ENCODE results near the gene DNAL1.
"Not testable (repeated sequence)": the region's sequence is repeated elsewhere in the genome, so short reads cannot be mapped to it uniquely, and the experiment has no call there.

Gene DNAL1

DNA sequence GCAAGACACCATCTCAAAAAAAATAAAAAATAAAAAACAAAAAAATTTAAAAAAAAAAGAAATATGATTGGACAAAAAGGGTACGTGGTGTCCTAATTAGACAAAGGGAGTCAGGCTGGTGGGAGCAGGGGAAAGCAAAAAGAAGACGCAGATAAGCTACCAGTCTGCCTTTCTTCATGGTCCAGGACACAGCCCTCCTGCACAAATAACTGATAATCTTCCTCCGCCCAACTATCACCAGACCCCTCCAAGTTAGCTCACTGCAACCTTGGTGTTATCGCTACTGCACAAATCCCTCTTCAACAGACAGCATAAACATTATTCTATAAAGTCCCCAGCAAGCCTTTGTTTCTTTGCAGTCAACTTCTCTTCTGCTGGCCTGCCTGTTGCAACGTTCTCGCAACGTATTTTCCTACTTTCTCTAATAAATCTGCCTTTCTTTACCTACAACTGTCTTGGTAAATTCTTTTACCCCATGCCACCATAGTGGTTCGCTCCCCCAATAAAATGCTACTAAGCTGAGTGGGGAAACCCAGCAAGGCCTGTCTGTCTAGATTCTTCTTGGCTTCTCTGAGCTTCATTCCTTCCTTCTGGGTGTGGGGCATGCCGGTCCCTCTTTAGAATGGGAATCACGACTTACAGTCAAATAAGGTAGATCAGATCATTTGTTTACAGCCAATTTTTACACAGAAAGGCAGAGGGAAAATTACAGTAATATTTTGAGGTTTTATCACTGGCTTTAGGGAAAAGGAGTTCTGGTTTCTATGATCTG, 14.6 kb upstream of the DNAL1 start:
- Mint-ChIP-seq H3K27ac (no peak overlapping the region), H3K36me3 (no peaks in the 10 kb centered on the region), H3K4me3 (no peak overlapping the region), H3K4me1 (peaks cover 5% of the 10 kb centered on the region), H3K27me3 (peaks cover 3% of the 10 kb centered on the region), H3K9me3 (no peaks in the 10 kb centered on the region)

DNA sequence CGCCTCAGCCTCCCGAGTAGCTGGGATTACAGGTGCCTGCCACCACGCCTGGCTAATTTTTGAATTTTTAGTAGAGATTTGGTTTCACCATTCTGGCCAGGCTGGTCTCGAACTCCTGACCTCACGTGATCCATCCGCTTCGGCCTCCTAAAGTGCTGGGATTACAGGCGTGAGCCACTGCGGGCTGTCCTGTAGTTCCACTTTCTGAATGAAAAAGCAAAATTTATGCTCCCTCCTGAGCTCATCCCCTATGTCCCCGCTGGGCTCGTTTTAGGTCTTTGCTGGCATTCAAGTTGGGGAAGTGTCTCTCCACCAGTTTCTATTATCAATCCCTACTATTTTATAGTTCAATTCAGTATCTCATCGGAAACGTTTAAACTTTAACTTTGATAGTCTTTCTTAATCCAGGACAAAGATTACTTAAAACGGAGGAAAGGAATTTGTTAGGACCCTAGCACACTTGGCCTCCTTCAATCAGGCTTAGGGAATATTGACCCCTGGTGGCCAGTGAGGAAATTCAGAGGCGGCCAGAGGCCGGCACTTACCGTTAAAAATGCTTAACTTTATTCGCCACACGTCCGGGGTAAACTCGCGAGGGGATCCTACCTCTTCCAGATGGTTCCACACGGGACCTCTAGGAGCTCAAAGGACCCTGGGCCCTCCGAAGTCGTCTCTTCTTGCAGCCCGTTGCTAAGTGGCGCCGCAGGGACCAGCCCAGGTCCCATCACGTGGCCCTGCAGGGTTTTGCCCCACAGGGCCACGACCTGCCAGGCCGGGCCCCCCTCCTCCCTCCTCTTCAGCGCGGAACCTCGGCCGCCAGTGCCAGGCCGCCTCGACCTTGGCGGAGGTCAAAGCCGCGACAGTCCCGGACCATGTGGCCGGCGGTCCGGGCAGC, 11.4 kb upstream of the DNAL1 start:
- H3K27me3 Mint-ChIP-seq = peaks cover 3% of the 10 kb centered on the region
- H3K4me1 Mint-ChIP-seq = peaks cover 5% of the 10 kb centered on the region
- H3K9me3 Mint-ChIP-seq = no peaks in the 10 kb centered on the region
- no peaks in the 10 kb centered on the region for H3K36me3 Mint-ChIP-seq
- H3K27ac Mint-ChIP-seq = peak overlapping the region; percentile 51
- H3K4me3 Mint-ChIP-seq = peak overlapping the region; percentile 79

DNA sequence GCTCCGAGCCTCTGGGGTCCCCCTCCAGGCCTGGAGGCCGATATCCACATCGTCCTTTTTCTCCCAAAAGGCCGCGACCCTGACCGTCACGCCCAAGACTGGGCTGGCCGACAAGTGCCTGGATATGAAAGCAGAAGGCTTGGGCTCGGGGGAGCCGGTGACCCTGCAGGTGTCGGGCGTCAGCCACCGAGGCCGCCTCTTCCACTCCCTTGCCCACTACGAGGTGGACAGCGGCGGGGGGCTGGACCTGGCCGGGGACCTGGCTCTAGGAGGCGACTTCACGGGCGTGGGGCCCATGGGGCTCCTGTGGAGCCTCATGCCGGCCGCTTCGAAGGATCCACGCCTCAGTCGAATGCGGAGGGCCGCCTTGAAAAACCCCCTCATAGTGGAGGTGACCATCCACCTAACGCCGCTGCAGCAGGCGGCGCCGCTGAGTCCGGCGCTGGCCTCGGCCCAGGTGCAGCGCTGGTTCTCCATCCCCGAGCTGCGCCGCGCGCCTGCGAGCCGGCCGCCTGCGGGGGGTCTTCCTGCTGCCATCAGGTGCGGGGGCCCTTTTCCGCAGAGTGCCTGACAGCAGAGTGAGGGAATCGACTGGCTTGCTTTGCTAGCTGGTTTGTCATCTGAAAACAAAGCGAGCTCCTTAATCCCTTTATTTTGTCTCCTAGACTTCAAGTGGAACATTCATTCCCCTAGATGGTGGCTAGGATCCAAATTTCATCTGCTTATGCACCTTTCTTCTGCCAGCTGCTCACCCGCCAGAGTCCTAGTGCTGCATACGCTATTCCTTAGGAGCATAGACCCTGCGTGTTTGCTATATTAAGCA, 10.6 kb upstream of the DNAL1 start:
- H3K27ac Mint-ChIP-seq = peak overlapping the region; percentile 51

DNA sequence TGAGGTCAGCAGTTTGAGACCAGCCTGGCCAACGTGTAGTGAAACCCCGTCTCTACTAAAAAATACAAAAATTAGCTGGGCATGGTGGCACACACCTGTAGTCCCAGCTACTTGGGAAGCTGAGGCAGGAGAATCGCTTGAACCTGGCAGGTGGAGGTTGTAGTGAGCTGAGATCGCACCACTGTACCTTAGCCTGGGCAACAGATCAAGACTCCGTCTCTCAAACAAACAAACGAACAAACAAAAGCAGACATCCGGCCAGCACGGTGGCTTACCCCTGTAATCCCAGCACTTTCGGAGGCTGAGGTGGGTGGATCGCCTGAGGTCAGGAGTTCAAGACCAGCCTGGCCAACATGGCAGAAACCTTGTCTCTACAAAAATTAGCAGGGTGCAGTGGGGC, 8.4 kb upstream of the DNAL1 start:
- H3K9me3 Mint-ChIP-seq, H3K4me1 Mint-ChIP-seq, H3K36me3 Mint-ChIP-seq, H3K27me3 Mint-ChIP-seq, H3K4me3 Mint-ChIP-seq, H3K27ac Mint-ChIP-seq: not testable (repeated sequence)

More for the DNA sequence above, 10.6 kb upstream of the DNAL1 start:
- H3K4me1 Mint-ChIP-seq = peaks cover 8% of the 10 kb centered on the region
- no peaks in the 10 kb centered on the region for H3K36me3 Mint-ChIP-seq
- H3K9me3 Mint-ChIP-seq = no peaks in the 10 kb centered on the region
- peaks cover 3% of the 10 kb centered on the region for H3K27me3 Mint-ChIP-seq
- H3K4me3 Mint-ChIP-seq = peak overlapping the region; percentile 79

DNA sequence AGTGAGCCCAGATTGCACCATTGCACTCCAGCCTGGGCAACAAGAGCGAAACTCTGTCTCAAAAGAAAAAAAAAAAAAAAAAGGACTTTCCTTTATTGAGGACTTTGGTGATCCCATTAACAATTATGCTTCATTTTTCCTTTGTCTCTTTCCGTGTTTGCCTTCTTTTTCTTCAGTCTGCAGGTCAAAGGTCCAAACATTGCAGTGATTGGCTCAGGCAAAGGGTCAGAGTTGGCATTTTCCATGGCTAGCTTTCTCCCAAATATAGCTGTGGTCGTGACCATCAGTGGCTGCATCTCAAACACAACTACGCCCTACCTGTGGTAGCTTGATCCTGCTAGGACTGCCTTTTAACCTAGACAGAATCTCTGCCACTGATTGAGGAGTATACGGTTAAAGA, 7.0 kb upstream of the DNAL1 start:
- H3K27ac Mint-ChIP-seq = no peak overlapping the region
- H3K9me3 Mint-ChIP-seq = no peaks in the 10 kb centered on the region

DNA sequence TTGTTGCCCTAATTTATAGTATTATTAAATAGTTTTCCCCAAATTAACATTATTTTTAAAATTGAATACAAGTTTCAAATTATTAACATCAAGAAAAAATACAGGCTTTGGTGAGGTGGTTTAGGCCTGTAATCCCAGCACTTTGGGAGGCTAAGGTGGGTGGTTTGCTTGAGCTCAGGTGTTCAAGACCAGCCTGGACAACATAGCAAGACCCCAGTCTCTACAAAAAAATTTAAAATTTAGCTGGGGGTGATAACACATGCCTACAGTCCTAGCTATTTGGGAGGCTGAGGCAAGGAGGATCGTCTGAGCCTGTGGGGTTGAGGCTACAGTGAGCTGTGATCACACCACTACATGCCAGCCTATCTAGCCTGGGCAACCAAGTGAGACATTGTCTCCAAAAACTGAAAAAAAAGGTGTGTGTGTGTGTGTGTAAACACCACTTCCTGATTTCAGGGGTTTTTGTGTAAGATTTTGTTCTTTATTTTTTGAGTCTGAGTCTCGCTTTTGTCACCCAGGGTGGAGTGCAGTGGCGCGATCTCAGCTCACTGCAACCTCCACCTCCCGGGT, 3.9 kb upstream of the DNAL1 start:
- no peaks in the 10 kb centered on the region for H3K9me3 Mint-ChIP-seq
- no peak overlapping the region for H3K27ac Mint-ChIP-seq
- H3K27me3 Mint-ChIP-seq = no peaks in the 10 kb centered on the region
- peaks cover 21% of the 10 kb centered on the region for H3K4me1 Mint-ChIP-seq
- H3K4me3 Mint-ChIP-seq = no peak overlapping the region
- H3K36me3 Mint-ChIP-seq = no peaks in the 10 kb centered on the region

More for the DNA sequence above, 7.0 kb upstream of the DNAL1 start:
- Mint-ChIP-seq H3K4me1 (peaks cover 10% of the 10 kb centered on the region), H3K4me3 (no peak overlapping the region), H3K27me3 (peaks cover 3% of the 10 kb centered on the region), H3K36me3 (no peaks in the 10 kb centered on the region)

DNA sequence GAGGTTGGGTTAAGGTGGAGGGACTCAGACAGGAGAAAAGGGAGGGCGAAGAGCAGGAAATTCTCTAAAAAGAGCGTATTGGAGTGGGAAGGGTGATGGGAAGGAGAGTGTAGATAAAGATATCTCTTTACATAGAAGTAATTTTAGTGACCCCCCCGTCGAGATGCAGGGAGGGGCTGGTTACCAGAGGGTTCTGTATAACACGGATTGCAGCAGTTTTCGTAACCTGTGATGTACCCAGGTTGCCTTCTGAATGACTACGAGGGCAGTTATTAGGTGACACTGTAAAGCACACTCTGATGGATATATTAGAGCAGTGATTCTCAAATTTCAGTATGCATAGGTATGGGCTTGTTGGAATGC, 443 bp downstream of the DNAL1 start:
- peaks cover 16% of the 10 kb centered on the region for H3K4me1 Mint-ChIP-seq
- H3K27me3 Mint-ChIP-seq = no peaks in the 10 kb centered on the region
- H3K27ac Mint-ChIP-seq = peak overlapping the region; percentile 91
- H3K36me3 Mint-ChIP-seq = no peaks in the 10 kb centered on the region
- peak overlapping the region; percentile 98 for H3K4me3 Mint-ChIP-seq
- no peaks in the 10 kb centered on the region for H3K9me3 Mint-ChIP-seq

DNA sequence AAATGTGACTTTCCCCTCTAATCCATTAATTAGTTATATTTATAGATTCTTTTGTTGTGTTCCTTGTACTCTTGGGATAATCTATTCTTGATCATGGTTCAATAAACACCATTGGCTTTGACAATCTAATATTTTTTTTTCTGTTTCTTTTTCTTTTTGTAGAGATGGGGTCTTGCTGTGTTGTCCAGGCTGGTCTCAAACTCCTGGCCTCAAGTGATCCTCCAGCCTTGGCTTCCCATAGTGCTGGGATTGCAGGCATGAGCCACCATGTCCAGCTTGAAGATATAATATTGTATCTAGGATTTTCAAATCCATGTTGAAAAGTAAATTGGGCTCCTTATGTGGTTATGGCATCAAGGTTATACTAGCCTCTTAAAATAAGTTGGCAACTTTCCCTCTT, 6.2 kb downstream of the DNAL1 start:
- H3K9me3 Mint-ChIP-seq = no peaks in the 10 kb centered on the region
- H3K4me3 Mint-ChIP-seq = no peak overlapping the region
- no peaks in the 10 kb centered on the region for H3K4me1 Mint-ChIP-seq
- peaks cover 6% of the 10 kb centered on the region for H3K36me3 Mint-ChIP-seq
- no peaks in the 10 kb centered on the region for H3K27me3 Mint-ChIP-seq
- H3K27ac Mint-ChIP-seq = no peak overlapping the region

DNA sequence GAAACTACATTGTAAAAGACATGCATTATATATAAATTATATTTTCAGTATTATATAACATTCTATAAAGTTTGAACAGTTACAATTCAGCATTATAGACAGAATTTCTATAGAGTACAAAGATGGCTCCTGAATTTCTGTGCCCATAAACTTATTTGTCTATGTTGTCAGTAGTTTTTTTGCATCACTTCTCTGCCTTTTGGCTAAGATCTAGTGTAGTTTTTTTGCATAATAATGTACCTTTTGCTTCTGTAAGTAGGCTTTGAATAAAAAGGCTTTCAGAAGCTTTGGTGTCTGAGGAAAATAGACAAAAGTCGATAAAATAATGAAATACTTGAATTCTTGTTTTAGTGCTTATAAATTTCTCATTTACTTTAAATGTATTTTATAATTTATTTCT, 11.1 kb downstream of the DNAL1 start:
- H3K27me3 Mint-ChIP-seq = no peaks in the 10 kb centered on the region
- no peak overlapping the region for H3K4me3 Mint-ChIP-seq
- H3K27ac Mint-ChIP-seq = no peak overlapping the region
- H3K9me3 Mint-ChIP-seq = no peaks in the 10 kb centered on the region
- no peaks in the 10 kb centered on the region for H3K4me1 Mint-ChIP-seq
- H3K36me3 Mint-ChIP-seq = peaks cover 9% of the 10 kb centered on the region

DNA sequence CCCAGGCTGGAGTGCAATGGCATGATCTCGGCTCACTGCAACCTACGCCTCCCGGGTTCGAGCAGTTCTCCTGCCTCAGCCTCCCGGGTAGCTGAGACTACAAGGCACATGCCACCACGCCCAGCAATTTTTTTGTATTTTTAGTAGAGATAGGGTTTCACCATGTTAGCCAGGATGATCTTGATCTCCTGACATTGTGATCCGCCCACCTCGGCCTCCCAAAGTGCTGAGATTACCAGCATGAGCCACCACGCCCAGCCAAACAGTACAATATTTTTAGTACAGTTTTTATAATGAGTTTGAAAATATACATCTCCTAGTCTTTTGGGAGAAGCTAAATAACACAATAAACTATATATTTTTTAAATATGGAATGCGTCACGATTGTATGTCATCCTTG, 14.4 kb downstream of the DNAL1 start:
- H3K4me3 Mint-ChIP-seq, H3K9me3 Mint-ChIP-seq, H3K27me3 Mint-ChIP-seq, H3K4me1 Mint-ChIP-seq, H3K27ac Mint-ChIP-seq, H3K36me3 Mint-ChIP-seq: not testable (repeated sequence)

DNA sequence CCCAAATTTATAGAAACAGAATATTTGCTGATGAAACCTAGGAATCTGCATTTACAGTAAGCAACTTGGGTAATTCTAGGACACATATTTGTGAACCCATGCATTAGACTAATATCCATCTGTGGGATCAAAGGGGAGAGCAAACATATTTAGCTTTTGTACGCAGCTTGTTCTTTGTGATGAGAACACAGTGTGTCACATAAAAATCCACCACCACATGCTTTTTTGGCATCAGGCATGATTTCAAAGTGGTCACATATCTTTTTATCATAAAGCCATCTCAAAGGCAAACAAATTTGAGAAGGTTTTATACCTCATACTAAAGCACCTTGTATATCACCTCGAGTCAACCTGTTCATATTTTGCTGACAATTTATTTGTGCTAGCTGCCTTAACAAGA, 15.7 kb downstream of the DNAL1 start:
- H3K4me3 Mint-ChIP-seq = no peak overlapping the region
- H3K9me3 Mint-ChIP-seq = no peaks in the 10 kb centered on the region
- peaks cover 6% of the 10 kb centered on the region for H3K36me3 Mint-ChIP-seq
- H3K4me1 Mint-ChIP-seq = peaks cover 4% of the 10 kb centered on the region
- no peak overlapping the region for H3K27ac Mint-ChIP-seq
- no peaks in the 10 kb centered on the region for H3K27me3 Mint-ChIP-seq

DNA sequence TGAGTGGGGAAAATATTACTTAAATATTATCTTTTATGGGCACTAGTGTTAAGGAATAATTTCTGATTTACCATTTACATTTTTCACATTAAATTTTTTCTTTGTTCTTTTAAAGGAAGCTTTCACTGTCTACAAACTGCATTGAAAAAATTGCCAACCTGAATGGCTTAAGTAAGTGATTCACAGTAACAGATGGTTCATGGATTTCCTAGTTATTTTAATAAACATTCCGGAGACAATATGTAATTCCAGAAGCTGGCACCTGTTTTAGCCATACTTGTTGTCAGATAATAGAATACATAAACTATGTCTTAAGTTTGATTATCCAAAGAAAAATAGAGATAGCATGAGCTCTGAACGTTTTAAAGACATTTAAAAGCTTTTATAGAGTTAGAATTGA, 17.1 kb downstream of the DNAL1 start:
- H3K27ac Mint-ChIP-seq = no peak overlapping the region
- H3K36me3 Mint-ChIP-seq = peaks cover 6% of the 10 kb centered on the region
- H3K4me1 Mint-ChIP-seq = peaks cover 4% of the 10 kb centered on the region
- H3K4me3 Mint-ChIP-seq = no peak overlapping the region
- H3K9me3 Mint-ChIP-seq = no peaks in the 10 kb centered on the region
- no peaks in the 10 kb centered on the region for H3K27me3 Mint-ChIP-seq

DNA sequence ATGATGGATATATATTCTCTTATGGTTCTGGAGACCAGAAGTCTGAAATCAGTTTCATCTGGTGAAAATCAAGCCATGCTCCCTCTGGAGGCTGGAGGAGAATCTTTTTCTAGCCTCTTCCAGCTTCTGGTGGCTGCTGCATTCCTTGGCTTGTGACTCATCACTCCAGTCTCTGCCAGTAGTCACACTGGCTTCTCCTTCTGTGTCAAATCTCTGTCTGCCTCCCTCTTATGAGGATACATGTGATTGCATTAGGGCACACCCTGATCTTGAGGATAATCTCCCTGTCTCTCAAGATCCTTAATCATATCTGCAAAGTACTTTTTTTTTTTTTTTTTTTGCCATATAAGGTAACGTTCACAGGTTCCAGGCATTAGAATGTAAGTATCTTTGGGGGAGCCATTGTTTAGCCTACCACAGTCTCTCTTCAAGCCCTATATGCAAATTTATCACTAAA, 17.7 kb downstream of the DNAL1 start:
- Mint-ChIP-seq H3K27ac (no peak overlapping the region), H3K4me3 (no peak overlapping the region), H3K9me3 (no peaks in the 10 kb centered on the region), H3K27me3 (no peaks in the 10 kb centered on the region), H3K4me1 (peaks cover 4% of the 10 kb centered on the region), H3K36me3 (peaks cover 6% of the 10 kb centered on the region)

DNA sequence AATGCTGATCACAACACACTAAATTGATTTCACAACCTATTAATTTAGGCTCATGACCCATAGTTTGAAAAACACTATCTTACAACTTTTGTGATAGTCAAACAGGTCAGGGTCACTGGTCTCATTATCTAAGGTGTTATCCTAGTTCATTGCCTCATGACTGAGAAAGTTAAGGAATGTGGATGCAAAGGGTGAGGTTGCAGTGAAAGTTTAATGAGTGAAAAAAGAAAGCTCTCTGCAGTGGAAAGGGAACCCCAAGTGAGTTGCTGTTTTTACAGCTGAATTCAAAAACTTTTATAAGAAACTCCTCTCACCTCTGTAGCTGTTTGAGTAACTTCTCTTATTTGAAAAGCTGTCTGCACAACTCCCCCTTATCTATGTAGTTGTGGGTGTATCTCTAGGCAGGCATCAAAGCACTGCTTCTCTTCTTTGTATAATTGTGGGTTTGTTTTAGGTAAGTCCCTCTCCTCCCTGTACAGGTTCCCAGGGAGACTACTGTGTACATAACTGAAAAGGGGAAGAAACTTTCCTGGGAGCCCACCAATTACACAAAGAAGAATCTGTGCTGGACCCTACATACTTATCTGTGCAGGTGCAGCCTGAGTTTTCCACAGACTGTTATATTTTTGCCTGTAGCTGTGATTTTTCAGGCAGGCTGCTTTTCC, 18.9 kb downstream of the DNAL1 start:
- Mint-ChIP-seq H3K4me1 (peaks cover 4% of the 10 kb centered on the region), H3K9me3 (no peaks in the 10 kb centered on the region), H3K4me3 (no peak overlapping the region), H3K27ac (no peak overlapping the region), H3K36me3 (peaks cover 4% of the 10 kb centered on the region), H3K27me3 (no peaks in the 10 kb centered on the region)

DNA sequence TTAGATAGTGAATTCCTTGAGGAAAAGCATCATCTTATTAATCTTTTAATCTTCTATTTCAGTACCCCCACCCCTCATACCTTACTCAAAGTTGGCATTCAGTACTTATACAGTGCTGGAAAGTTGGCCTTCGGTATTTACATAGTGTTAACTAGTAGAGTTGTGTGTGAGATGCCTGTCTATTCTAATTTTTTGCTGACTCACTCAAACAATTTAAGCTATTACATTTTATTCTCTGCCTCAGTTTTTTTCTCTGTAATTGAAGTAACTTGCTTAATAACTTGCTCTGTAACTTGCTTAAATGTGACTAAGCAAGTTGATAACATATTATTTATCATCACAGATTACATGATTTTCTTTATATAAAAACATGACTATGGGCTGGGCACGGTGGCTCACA, 20.3 kb downstream of the DNAL1 start:
- Mint-ChIP-seq H3K36me3 (peaks cover 4% of the 10 kb centered on the region), H3K4me3 (no peak overlapping the region)

More for the DNA sequence above, 20.3 kb downstream of the DNAL1 start:
- Mint-ChIP-seq H3K27ac (no peak overlapping the region), H3K4me1 (peaks cover 4% of the 10 kb centered on the region), H3K27me3 (no peaks in the 10 kb centered on the region), H3K9me3 (no peaks in the 10 kb centered on the region)

All from activated naive CD4-positive, alpha-beta T cell treated with anti-CD3 and anti-CD28 coated beads, Interleukin-2, amount 50 U/mL, for 24 hours (primary cell).